ENCODE data around the gene DPY19L1.
"Not testable (repeated sequence)": the region's sequence is repeated elsewhere in the genome, so short reads cannot be mapped to it uniquely, and the experiment has no call there.

The DPY19L1 gene

GRCh38 chr7:34988442-34989125 lies 48.7 kb downstream of the DPY19L1 start:
- DNase-seq (ENCODE audit: low read depth): not testable (repeated sequence)

- DNase-seq (ENCODE audit: low read depth): not testable (repeated sequence)
Observed at GRCh38 chr7:34985155-34985554, 52.1 kb downstream of the DPY19L1 start.

- not testable (repeated sequence) for DNase-seq (ENCODE audit: low read depth)
Observed at GRCh38 chr7:34984140-34984539, 53.1 kb downstream of the DPY19L1 start.

- no peak for DNase-seq (ENCODE audit: low read depth)
Observed at GRCh38 chr7:34982371-34983019, 54.8 kb downstream of the DPY19L1 start.

GRCh38 chr7:34979124-34979523 lies 58.2 kb downstream of the DPY19L1 start:
- not testable (repeated sequence) for DNase-seq (ENCODE audit: low read depth)

GRCh38 chr7:34973400-34973760 lies 63.9 kb downstream of the DPY19L1 start:
- no peak for DNase-seq (ENCODE audit: low read depth)

- DNase-seq (ENCODE audit: low read depth): not testable (repeated sequence)
Observed at GRCh38 chr7:34972739-34973399, 64.4 kb downstream of the DPY19L1 start.

- not testable (repeated sequence) for DNase-seq (ENCODE audit: low read depth)
Observed at GRCh38 chr7:34967818-34968217, 69.5 kb downstream of the DPY19L1 start.

GRCh38 chr7:34966504-34966903 lies 70.8 kb downstream of the DPY19L1 start:
- not testable (repeated sequence) for DNase-seq (ENCODE audit: low read depth)

- no peak for DNase-seq (ENCODE audit: low read depth)
Observed at GRCh38 chr7:34958021-34958420, 79.3 kb downstream of the DPY19L1 start.

- no peak for DNase-seq (ENCODE audit: low read depth)
Observed at GRCh38 chr7:34952822-34953221, 84.5 kb downstream of the DPY19L1 start.

GRCh38 chr7:34949361-34949760 lies 87.9 kb downstream of the DPY19L1 start:
- no peak for DNase-seq (ENCODE audit: low read depth)

GRCh38 chr7:34947427-34947826 lies 89.9 kb downstream of the DPY19L1 start:
- not testable (repeated sequence) for DNase-seq (ENCODE audit: low read depth)

- no peak for DNase-seq (ENCODE audit: low read depth)
Observed at GRCh38 chr7:34946486-34946885, 90.8 kb downstream of the DPY19L1 start.

- DNase-seq (ENCODE audit: low read depth): not testable (repeated sequence)
Observed at GRCh38 chr7:34945894-34946477, 91.3 kb downstream of the DPY19L1 start.

GRCh38 chr7:34939175-34939574 lies 98.1 kb downstream of the DPY19L1 start:
- no peak for DNase-seq (ENCODE audit: low read depth)

GRCh38 chr7:34935735-34936165 lies 101.5 kb downstream of the DPY19L1 start:
- not testable (repeated sequence) for DNase-seq (ENCODE audit: low read depth)

GRCh38 chr7:34931739-34932138 lies 105.5 kb downstream of the DPY19L1 start:
- no peak for DNase-seq (ENCODE audit: low read depth)

GRCh38 chr7:34929783-34930182 lies 107.5 kb downstream of the DPY19L1 start:
- not testable (repeated sequence) for DNase-seq (ENCODE audit: low read depth)

GRCh38 chr7:34928560-34928959 lies 108.7 kb downstream of the DPY19L1 start:
- no peak for DNase-seq (ENCODE audit: low read depth)

GRCh38 chr7:34928052-34928451 lies 109.2 kb downstream of the DPY19L1 start:
- peak; percentile 23 for DNase-seq (ENCODE audit: low read depth)

GRCh38 chr7:34920470-34920869 lies 116.8 kb downstream of the DPY19L1 start:
- DNase-seq (ENCODE audit: low read depth): not testable (repeated sequence)

- not testable (repeated sequence) for DNase-seq (ENCODE audit: low read depth)
Observed at GRCh38 chr7:34919038-34919437, 118.2 kb downstream of the DPY19L1 start.
